GM15510 (cell line): Measurements from ENCODE around the gene VIP.

Experiments
- POLR2A ChIP-seq: IDR thresholded peaks from 3 replicates; pipeline ENCODE4 v1.6.1; 2011; ENCODE audit warnings: borderline replicate concordance; ENCODE audit not compliant: insufficient read length; ENCODE audit errors: extremely low read depth

Gene VIP

GRCh38 chr6:152750694-152751093 is at the start of gene VIP:
TSS of gene VIP (plus strand) at chr6:152750797. CDS start at chr6:152752178, 1,381 bp downstream.
- no peak for TF ChIP-seq POLR2A

DNA sequence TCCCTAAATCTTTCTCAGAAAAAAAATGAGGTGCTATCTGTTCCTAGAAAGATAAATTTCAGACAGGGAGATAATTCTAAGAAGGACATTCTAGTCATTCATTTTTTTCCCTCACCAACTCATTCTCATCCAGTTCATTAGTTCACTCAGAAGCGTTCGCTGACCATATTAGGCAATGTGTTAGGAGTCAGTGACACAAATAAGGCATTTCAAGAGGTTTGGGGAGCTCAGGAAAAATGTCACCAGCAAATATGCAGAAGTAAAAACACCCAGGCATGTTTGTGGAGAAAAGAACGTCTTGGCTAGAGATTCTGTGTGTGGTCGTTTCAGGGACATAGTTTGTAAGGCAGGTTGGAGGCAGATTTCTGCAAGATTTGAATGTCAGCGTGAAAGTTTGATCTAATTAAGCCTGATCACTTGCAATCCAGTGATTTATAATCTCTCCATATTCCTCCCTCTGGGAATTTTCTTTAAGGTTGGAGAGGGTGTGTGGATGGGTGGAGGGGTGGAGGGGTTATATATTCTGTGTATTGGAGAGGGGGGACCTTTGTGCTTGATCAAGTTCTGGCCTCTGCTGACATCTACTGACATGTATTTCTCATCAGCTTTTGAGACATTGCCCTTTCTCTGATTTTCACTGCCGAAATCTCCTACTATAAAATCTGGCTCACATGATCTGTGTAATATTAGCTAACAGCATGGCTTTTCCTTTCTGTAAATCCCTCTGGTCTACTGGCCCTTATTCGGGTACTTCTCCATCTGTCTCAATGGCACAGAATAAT is 49.3 kb upstream of the VIP start:
- TF ChIP-seq POLR2A = no peak

- TF ChIP-seq POLR2A = no peak
These were observed 48.7 kb upstream of the VIP start for GRCh38 chr6:152701863-152702401.

- no peak for TF ChIP-seq POLR2A
These were observed 45.3 kb upstream of the VIP start for GRCh38 chr6:152705327-152705726.

DNA sequence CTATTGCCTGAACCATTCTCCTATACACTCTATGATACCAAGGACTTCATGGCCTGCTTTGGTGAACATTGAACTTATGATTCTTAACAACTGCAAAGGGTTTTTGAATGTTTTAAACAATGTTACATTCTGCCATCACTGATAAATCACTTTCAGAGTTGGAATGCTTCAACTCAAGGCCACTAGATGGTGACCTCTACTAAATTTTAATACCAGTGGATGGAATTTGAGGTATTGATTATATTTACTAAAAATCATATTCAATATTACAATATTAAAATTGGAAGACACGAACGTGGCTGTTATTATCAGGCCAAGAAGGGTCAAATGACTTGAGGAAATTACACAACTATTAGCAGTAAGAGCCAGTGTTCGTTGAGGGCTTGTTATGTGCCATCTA is 34.3 kb upstream of the VIP start:
- no peak for TF ChIP-seq POLR2A

DNA sequence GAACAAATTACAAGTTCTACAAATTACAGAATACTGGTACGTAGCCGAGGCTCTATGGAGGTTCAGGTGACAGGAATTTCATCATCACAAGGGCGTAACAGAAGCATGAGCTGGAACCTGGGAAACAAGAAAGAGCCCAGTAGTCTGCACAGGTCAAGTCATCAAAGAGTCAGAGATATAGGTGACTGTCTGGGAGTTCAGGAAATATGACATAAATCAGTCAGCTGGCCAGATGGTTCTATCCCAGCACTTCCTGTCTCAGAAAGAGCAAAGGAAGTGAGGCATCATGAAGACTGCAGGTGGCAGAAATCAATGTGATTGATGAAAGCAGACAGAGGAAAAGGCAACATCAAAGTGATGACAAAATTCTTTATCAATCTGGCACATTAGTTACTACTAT is 29.6 kb upstream of the VIP start:
- no peak for TF ChIP-seq POLR2A

- TF ChIP-seq POLR2A = no peak
These were observed 28.6 kb upstream of the VIP start for GRCh38 chr6:152721956-152722355.

DNA sequence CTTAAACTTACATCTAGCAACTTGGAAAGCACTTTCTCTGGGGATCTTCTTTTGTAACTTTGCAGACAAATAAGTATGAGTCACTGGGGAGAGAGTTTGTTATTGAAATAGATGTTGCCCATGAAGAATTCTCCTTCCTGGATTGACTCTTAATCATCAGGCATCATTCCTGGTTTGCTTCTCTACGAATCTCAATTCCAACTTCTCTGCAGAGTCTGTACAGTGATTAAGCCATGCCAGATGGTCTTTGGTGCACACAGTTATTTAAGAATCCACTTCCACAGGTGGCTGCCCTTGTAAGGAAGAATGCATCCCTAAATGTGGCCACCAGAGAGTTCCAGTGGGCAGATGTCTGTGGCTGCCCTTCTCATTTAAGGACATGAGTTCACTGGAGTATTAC is 27.2 kb upstream of the VIP start:
- TF ChIP-seq POLR2A = no peak

DNA sequence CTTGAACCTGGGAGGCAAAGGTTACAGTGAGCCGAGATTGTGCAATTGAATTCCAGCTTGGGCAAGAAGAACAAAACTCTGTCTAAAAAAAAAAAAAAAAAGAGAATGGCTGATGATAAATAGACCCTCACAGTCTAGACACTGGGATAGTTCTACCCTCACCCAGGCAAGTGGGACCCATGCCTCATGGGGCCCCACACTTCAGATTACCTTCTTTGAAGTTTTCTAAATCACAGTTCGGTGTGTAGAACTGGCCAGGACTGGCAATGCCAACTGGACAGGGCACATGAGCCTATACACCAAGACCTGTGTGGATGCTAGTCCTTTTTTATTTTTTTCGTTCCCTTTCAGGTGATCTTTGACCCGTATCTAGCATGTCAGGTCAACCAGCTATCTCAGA is 24.3 kb upstream of the VIP start:
- TF ChIP-seq POLR2A = no peak

- no peak for TF ChIP-seq POLR2A
These were observed 23.1 kb upstream of the VIP start for GRCh38 chr6:152727507-152727906.

DNA sequence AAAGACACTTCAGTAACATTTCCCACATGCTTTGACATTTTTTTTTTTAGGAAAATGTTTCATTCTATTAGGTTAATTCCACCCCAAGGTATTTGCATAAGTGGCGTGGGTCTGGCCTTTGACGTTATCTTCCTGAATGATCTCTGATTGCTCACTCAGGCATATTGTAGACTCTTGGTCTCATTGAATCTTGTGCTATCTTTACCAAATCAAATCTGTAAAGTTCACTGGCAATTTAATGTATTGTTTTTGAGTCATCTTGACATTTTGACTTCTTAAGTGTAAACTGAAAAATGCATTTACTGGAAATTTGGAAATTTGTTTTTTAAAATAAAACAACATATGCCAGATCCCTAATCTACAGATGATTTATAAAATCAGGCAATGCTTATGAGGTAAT is 16.0 kb upstream of the VIP start:
- no peak for TF ChIP-seq POLR2A

DNA sequence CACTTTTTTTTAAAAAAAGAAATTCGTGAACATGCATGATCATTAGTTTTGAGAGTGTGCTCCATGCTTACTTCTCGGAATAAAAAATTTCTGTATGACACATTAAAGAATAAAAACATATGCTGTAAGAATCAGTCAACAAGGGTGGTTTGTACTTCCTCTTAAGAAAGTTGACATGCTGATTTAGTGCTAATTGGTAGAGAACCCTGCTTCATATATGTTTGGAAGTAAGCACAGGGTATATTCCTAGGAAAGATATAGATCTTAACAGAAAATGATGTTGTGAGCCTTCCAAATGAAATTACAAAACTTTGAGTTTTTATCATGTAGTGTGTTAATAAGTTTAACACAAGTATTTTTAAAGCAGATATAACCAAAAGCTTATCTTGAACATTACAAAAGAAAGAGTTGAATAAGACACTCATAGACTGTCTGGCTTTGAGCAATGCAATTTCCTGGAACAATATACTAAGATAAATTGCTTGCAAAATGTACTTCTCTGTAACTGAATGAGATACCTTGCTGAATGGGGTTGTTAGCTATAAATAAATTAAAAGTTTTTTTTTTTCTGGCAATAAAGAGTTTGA is 13.8 kb upstream of the VIP start:
- no peak for TF ChIP-seq POLR2A

- no peak for TF ChIP-seq POLR2A
These were observed 5.0 kb upstream of the VIP start for GRCh38 chr6:152745509-152746171.

DNA sequence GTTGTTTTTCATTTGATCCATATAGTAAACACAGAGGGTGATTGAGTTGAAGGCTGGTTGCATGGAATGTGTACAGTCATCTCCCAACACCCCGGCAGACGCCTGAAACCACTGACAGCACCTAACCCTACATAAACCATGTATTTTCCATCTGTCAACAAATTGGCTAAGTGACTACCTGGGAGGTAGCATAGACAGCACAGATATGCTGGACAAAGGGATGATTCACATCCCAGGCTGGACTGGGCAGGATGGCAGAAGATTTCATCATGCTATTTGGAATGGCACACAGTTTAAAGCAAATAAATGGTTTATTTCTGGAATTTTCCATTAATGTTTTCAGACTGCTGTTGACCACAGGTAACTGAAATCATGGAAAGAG is 4.4 kb upstream of the VIP start:
- TF ChIP-seq POLR2A = no peak

DNA sequence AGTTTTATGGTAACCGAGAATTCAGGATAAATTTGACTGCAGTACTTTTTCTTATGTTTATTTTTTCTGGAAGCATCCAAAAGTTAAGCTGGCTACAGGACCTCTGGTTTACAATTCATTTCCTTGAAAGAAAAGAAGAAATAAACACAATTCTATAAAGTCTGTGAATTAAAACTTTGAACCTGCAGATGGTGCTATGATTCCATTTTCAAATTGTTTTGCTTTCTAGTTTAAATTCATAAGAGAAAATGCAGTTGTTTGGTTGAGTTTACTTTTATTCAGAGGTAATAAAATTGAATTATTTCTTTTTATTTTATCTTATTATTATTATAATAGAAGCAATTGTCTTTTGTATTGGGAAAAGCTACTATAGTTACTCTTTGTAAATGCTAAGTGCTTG is 1.8 kb upstream of the VIP start:
- TF ChIP-seq POLR2A = no peak
